Stimulated activated CD4-positive, alpha-beta T cell treated with anti-CD3 and anti-CD28 coated beads, TNF-alpha, amount 100 ng/mL, for 48 hours (primary cell): ENCODE results near the gene RDH8.
A peak's percentile ranks its signal among the peaks of the same experiment; 100 is the strongest.

Experiments used
- DNase-seq, 3 donors: peaks; one replicate each; pipeline ENCODE4 v3.0.0-alpha.2; 2020; ENCODE audit warnings: low read depth in 3 of 3

RDH8 gene

GRCh38 chr19:10013316-10013715 lies at the start of gene RDH8:
Gene RDH8 (plus strand): TSS chr19:10013483. CDS start chr19:10013498, 15 bp downstream.
- DNase-seq = no peak

GRCh38 chr19:9966024-9966423 lies 47.3 kb upstream of the RDH8 start:
- DNase-seq = no peak

DNA sequence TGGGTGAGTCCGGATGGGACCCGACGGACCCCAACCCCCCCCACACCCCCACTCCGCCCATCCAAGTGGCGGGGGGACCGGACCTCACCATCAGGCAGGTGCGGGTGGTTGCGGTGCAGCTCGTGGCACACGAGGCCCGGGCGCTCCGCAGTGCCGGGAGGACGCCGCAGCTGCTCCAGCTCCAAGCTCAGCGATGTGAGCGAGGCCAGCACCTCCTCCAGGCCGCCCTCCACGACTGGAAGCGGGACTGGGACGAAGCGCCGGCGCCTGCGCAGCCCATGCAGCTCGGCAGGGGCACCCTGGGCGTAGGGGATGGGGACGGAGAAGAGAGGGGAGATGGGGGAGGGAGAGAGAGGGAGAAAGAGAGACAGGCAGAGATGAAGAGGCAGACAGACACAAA lies 46.8 kb upstream of the RDH8 start:
- no peak for DNase-seq

GRCh38 chr19:9967326-9967725 lies 46.0 kb upstream of the RDH8 start:
- no peak for DNase-seq

DNA sequence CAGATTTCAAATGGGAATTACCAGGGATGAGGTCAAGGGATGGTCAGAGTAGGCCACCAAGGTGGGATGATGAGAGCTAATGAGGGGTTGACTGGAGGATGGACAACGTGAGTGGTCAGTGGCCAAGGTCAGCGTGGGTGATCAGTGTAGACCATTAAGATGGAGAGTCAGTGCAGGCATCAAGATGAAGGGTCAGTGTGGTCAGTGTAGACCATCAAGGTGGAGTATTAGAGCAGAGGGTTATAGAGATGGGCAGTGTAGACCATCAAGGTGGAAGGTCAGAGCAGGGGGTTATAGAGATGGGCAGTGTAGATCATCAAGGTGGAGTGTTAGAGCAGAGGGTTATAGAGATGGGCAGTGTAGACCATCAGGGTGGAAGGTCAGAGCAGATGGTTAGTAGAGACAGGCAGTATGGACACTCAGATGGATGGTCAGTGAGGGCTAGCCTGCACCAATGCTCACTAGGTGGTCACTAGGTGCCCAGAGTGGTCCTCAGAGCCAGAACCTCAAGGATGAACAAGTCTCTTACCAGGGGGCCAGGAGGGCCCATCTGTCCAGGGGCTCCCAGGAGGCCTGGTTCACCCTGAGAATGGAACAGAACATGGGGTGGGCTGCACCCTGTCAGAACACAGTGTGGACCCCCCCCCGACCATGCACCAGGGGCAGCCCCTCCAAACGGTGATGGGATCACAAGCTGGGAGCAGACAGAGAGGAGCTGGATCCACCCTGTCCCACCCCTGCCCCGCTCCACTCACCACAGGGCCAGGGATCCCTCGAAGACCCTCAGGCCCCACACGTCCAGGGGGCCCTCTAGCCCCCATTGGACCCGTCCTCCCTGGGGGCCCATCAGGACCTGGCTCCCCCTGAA lies 44.2 kb upstream of the RDH8 start:
- no peak for DNase-seq

GRCh38 chr19:9969688-9969975 lies 43.7 kb upstream of the RDH8 start:
- no peak for DNase-seq

DNA sequence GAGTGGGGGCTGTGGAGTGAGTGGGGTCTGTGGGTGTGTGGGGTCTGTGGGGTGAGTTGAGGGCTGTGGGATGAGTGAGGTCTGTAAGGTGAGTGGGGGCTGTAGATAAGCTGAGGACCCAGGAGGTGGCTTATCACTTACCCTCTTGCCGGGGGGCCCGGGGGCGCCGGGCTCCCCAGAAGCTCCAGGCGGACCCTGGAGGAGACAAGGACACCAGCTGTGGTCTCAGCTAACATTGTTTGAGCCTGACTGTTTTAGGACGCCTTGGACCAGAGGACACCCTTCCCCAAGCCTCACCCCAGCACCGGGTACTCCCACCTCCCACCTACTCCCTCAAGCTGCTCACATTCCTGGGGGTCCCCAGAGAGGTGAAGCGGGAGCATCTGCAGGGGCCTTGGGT lies 42.8 kb upstream of the RDH8 start:
- DNase-seq = no peak

- DNase-seq = no peak
Observed at GRCh38 chr19:9971166-9971897, 42.0 kb upstream of the RDH8 start.

DNA sequence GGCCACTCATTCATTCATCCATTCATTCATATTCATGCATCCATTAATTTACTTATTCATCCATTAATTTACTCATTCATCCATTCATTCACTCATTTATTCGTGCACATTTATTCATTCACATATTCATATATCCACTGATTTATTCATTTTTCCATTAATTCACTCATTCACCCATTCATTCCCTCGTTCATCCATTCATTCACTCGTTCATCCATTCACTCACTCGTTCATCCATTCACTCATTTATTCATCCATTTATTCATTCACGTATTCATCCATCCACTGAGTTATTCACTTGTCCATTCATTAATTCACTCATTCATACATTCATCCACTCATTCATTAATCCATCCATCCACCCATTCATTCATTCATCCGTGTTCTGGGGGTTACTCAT lies 41.2 kb upstream of the RDH8 start:
- no peak for DNase-seq

GRCh38 chr19:9981406-9982260 lies 31.6 kb upstream of the RDH8 start:
- DNase-seq = no peak

DNA sequence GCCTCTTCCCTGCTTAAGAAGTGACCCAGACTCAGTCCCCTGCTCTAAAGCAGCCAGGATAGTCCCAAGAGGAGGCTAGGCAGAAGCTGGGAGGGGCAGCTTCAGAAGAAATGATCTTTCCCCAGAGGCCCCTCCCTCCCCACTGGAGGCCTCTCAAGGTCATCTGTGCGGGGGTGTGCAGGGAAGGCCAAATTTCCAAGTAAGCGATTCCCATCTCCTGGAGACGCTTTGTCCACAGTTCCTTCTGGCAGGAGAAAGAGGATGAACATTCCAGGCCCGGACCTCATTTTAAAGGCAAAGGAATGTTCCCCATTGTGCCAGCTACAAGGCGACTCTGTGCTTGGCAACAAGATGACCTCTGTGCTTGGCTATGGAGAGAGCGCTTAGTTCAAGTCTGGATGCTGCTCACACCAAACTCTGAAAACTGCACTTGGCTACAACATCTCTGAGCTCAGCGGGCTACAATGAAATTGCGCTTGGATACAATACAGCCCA lies 26.4 kb upstream of the RDH8 start:
- no peak for DNase-seq

DNA sequence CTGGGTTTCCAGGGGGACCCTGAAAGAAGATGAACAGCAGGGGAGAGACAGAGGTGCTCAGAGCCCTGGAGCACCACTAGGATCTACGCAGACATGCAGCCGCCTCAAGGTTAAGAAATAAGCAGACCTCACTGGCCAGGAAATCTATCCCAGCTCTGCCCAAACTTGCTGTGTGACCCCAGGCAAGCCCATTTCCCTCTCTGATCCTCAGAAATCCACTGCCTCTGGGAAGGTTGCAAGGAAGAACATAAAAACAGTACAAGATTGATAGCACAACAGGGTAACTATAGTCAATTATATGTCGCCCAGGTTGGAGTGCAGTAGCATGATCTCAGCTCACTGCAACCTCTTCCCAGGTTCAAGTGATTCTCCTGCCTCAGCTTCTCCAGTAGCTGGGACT lies 23.8 kb upstream of the RDH8 start:
- no peak for DNase-seq

DNA sequence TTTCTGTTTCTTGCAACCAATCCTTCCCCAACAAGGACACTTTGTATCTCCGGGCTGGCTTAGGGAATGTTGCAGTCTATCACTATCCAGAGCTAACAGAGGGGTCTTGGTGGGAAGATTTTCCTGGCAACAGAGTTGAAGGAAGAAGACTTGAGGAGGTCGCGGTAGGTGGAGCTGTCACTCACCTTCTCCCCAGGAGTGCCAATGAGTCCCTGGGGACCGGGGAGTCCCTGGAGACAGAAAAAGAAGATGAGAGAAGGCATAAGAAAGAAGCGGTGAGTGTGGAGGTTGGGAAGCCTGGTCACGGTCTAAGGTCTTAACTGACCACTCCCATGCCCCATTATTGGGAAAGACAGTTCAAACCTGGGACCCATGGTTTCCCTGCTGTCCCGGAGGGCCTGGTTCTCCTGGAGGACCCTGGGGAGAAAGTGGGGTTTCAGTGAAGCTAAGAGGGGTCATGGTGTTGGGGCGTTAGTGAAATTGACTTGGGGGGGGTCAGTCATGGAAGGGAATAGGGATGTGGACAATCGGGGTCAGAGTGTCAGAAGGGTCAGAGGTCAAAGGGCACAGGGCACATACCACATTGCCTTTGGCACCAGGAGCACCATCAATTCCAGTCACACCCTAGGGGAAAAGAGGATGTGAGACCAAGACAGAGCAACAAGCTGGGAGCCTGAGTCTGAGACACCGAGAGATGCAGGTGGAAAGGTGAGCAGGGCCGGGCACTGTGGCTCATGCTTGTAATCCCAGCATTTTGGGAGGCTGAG lies 21.7 kb upstream of the RDH8 start:
- no peak for DNase-seq

- no peak for DNase-seq
Observed at GRCh38 chr19:9995084-9995483, 18.2 kb upstream of the RDH8 start.

GRCh38 chr19:9995999-9996398 lies 17.3 kb upstream of the RDH8 start:
- DNase-seq = no peak

- DNase-seq = no peak
Observed at GRCh38 chr19:9996541-9996940, 16.7 kb upstream of the RDH8 start.

- peak; percentile 43 to 57 (median 45) for DNase-seq
Observed at GRCh38 chr19:10000171-10000826, 13.0 kb upstream of the RDH8 start.

DNA sequence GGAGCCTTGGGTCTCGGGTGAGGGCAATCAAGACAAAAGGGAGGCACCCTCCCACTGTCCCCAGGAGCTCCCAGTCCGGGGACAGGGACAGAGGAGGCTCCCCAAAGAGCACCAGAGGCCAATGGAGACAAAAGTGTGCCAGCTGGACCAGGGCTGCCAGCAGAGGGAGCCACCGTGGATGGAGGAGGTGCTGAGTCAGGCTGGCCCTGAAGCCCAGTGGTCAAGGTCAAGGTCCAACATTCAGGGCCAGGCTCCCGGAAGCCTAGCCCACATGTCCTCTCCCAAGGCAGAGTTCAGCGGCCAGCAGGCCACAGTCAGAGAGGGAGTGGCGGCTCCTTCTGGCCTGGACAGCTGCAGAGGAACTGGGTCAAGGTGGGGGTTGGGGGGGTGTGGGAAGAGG lies 11.4 kb upstream of the RDH8 start:
- no peak for DNase-seq

GRCh38 chr19:10003271-10003670 lies 10.0 kb upstream of the RDH8 start:
- no peak for DNase-seq

- no peak for DNase-seq
Observed at GRCh38 chr19:10004617-10005016, 8.7 kb upstream of the RDH8 start.
